ENCODE measurements around the gene MIF.

DNA sequence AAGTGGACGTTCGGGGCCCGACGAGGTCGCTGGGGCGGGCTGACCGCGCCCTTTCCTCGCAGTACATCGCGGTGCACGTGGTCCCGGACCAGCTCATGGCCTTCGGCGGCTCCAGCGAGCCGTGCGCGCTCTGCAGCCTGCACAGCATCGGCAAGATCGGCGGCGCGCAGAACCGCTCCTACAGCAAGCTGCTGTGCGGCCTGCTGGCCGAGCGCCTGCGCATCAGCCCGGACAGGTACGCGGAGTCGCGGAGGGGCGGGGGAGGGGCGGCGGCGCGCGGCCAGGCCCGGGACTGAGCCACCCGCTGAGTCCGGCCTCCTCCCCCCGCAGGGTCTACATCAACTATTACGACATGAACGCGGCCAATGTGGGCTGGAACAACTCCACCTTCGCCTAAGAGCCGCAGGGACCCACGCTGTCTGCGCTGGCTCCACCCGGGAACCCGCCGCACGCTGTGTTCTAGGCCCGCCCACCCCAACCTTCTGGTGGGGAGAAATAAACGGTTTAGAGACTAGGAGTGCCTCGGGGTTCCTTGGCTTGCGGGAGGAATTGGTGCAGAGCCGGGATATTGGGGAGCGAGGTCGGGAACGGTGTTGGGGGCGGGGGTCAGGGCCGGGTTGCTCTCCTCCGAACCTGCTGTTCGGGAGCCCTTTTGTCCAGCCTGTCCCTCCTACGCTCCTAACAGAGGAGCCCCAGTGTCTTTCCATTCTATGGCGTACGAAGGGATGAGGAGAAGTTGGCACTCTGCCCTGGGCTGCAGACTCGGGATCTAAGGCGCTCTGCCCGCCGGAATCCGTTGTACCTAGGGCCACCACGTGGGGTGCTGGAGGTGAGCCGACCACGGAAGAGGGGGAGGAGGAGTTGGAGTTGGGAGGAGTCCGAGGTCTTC lies 771 bp downstream of the MIF start:
- TF ChIP-seq, protein P1, sequence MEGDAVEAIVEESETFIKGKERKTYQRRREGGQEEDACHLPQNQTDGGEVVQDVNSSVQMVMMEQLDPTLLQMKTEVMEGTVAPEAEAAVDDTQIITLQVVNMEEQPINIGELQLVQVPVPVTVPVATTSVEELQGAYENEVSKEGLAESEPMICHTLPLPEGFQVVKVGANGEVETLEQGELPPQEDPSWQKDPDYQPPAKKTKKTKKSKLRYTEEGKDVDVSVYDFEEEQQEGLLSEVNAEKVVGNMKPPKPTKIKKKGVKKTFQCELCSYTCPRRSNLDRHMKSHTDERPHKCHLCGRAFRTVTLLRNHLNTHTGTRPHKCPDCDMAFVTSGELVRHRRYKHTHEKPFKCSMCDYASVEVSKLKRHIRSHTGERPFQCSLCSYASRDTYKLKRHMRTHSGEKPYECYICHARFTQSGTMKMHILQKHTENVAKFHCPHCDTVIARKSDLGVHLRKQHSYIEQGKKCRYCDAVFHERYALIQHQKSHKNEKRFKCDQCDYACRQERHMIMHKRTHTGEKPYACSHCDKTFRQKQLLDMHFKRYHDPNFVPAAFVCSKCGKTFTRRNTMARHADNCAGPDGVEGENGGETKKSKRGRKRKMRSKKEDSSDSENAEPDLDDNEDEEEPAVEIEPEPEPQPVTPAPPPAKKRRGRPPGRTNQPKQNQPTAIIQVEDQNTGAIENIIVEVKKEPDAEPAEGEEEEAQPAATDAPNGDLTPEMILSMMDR (IDR thresholded peaks at IDR 0.05), result no peak
- TF ChIP-seq EP300 (IDR thresholded peaks at IDR 0.05), result no peak

All from suprapubic skin (tissue), 3 donors.